ENCODE data around the gene SEMA4C.
"Not testable (repeated sequence)": the region's sequence is repeated elsewhere in the genome, so short reads cannot be mapped to it uniquely, and the experiment has no call there.

The SEMA4C gene

DNA sequence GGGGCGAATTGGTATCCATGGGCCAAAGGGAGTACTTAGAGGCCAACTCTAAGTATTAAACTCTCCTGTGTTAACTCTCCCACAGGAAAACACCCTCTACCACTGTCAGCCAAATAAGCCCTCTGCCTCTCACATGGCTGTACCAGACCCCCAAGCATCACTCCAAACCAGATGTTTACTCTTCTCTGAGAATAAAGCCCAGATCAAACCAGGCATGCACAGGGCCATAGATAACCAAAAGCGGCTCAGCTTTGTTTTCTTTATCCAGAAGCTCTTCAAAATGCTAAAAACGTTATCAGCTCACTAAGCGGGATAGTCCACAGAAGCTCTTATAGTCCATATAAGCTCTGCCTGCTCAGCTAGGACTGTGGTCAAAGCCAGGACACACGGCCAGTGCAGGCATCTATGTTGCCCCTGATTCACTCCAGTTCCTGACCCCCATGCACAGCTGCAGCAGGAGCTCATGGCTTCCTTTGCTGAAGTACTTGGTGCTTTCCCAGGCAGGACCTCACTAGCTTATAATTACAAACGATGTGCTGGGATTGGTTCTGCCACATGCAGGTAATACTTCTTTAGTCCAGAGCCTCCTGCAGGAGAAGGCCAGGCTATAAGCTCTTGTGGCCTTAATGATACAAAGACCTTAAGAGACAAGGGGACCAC is 21.0 kb upstream of the SEMA4C start:
- DNase-seq (ENCODE audit: low read depth): no peak
- TF ChIP-seq, protein P1, sequence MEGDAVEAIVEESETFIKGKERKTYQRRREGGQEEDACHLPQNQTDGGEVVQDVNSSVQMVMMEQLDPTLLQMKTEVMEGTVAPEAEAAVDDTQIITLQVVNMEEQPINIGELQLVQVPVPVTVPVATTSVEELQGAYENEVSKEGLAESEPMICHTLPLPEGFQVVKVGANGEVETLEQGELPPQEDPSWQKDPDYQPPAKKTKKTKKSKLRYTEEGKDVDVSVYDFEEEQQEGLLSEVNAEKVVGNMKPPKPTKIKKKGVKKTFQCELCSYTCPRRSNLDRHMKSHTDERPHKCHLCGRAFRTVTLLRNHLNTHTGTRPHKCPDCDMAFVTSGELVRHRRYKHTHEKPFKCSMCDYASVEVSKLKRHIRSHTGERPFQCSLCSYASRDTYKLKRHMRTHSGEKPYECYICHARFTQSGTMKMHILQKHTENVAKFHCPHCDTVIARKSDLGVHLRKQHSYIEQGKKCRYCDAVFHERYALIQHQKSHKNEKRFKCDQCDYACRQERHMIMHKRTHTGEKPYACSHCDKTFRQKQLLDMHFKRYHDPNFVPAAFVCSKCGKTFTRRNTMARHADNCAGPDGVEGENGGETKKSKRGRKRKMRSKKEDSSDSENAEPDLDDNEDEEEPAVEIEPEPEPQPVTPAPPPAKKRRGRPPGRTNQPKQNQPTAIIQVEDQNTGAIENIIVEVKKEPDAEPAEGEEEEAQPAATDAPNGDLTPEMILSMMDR (IDR thresholded peaks at IDR 0.05; ENCODE audit: insufficient read depth, low read depth, low read length, missing control alignments): no peak
- H3K4me3 ChIP-seq (ENCODE audit: low read length): no peak overlapping the region

DNA sequence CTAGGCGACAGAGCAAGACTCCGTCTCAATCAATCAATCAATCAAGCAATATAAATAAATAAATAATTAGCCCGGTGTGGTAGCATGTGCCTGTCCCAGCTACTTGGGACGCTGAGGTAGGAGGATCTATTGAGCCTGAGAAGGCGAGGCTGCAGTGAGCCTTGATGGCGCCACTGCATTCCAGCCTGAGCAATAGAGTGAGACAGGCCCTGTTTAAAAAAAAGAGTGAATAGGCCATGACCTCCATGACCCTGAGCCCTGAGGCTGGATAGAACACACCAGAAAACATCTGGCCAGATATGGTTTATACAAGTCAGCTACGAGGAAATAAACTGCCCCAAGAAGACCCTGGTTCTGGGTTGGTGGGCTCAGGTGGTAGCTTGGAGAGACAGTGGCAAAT is 20.4 kb upstream of the SEMA4C start:
- no peak overlapping the region for H3K4me3 ChIP-seq (ENCODE audit: low read length)
- TF ChIP-seq, protein P1 (IDR thresholded peaks at IDR 0.05; ENCODE audit: insufficient read depth, low read depth, low read length, missing control alignments): no peak
- DNase-seq (ENCODE audit: low read depth): no peak

DNA sequence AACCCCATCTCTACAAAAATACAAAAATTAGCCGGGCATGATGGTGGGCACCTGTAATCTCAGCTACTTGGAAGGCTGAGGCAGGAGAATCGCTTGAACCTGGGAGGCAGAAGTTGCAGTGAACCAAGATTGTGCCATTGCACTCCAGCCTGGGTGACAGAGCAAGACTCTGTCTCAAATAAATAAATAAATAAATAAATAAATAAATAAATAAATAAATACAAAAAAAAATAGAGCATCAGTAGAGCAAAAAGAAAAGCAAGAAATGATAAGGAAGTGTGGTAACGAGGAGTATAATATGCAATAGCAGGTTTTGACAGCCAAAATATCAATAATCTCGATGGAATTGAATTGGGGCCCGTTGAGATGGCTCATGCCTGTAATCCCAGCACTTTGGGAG is 19.6 kb upstream of the SEMA4C start:
- H3K4me3 ChIP-seq (ENCODE audit: low read length); DNase-seq (ENCODE audit: low read depth): not testable (repeated sequence)

DNA sequence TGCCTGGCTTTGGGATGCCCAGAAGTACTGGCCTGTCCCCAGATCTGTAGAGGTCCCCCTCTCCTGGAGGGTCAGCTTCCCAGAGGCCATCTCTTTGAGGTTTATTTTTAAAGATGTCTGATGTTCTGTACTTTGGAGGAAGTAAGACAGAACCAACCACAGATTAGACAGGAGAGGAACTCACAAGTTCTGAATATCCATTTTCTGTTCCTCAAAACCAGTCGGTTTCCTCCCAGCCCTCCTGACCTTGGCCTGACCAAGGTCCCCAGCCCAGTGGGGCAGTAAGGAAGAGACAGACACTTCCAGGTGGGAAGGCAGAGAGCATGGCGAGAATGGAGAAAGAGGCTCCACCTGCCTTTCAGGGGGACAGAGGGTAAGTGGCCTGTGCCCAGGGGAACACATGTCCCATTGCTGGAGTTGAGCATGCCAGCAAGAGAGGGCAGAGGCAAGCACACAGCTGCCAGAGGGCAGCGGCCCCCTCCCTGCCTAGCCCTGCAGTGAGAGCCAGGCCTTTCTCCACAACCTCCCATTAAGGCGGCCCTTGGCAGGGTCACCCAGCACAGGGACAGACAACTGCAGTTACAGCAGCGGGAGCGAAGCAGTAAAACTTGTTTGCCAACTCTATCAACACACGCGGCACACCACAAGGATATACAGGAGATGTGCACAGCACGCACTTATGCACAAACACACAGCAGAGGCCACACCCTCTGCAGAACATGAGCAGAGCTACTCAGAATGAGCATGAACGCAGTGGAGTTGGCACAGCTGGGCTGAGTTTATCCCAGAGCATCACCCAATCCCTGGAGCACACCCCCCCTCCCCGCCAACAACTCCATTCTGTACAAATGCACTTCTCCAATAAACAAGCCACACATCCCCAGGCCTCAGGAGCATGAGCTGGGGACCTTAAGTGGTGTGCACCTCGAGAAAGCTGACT is 18.5 kb upstream of the SEMA4C start:
- TF ChIP-seq, protein P1 (IDR thresholded peaks at IDR 0.05; ENCODE audit: insufficient read depth, low read depth, low read length, missing control alignments): no peak
- no peak overlapping the region for H3K4me3 ChIP-seq (ENCODE audit: low read length)
- DNase-seq (ENCODE audit: low read depth): peak; percentile 93

- no peak overlapping the region for H3K4me3 ChIP-seq (ENCODE audit: low read length)
- TF ChIP-seq, protein P1 (IDR thresholded peaks at IDR 0.05; ENCODE audit: insufficient read depth, low read depth, low read length, missing control alignments): no peak
- DNase-seq (ENCODE audit: low read depth): no peak
These were observed 17.7 kb upstream of the SEMA4C start for GRCh38 chr2:96887493-96888012.

DNA sequence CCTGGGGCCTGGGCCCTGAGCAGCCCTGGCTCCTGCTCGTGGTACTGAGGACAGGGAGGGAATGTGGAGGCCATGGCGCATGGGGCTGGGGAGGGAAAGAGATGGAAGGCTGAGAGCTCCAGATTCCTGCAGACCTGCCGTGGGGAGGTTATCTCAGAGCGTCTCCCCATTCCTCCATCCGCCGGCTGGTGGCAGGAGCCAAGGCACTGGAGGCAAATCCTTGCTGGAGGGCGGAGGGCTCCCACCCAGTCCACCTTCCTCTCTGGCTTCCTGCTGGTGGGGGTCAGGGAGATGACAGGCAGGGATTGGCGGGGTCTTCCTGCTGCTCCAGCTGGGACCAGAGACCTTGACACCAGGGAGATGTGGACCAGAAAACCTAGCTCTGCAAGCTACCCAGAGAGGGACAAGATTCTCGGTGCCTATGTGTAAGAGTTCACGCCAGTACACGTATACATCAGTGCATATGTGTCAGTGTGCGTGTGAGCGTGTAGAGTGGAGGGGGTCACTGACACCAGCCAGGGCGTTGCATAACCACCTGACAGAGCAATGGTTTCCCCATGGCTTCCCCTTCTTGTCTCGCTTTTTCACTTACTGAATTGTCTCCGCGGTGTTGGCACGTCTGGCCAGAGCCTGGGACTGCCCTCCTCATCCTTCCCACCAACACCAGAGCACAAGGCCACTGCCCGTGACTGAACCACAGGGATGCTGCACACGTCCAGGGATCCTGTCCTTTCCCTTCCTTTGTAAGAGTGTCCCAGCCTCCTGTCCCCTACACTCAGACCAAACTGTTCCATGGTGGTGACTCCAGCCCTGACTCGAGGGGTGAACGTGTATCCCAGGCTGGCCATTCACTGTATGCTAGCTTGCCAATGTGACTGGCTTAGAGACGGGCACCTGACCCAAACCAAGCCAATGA is 15.8 kb upstream of the SEMA4C start:
- DNase-seq (ENCODE audit: low read depth): no peak
- TF ChIP-seq, protein P1 (IDR thresholded peaks at IDR 0.05; ENCODE audit: insufficient read depth, low read depth, low read length, missing control alignments): no peak
- H3K4me3 ChIP-seq (ENCODE audit: low read length): no peak overlapping the region

Data from epithelial cell of esophagus (primary cell).